Omental fat pad (tissue), 4 donors: ENCODE results near the gene RBMS3. TPM values are rescaled to one million over a fixed set of nuclear protein-coding genes. Genes with fewer than 3 reads are reported as not detected.
"Not testable (repeated sequence)": the region's sequence is repeated elsewhere in the genome, so short reads cannot be mapped to it uniquely, and the experiment has no call there.

Experiments
- ATAC-seq: fragments of 150-250 bp; one replicate; pipeline ENCODE4 v1.9.1; 2016; ENCODE audit warnings: mild to moderate bottlenecking, moderate library complexity; ENCODE audit not compliant: low FRiP score
- DNase-seq: peaks from one replicate; pipeline ENCODE4 v3.0.0-alpha.2; 2019; ENCODE audit warnings: low spot score
- total RNA-seq, 4 donors: library from RNA; depleted of rRNA; stranded (reverse); fragments of >200 nt; gene quantifications; one replicate each; pipeline ENCODE4 v1.1.0, GENCODE V29; 2016
- TF ChIP-seq, protein P1 (sequence below), 3 donors: fragments of 450-650 bp; IDR thresholded peaks; one replicate each; pipeline ENCODE4 v1.5.1; 2016 to 2017; ENCODE audit warnings: antibody characterized with exemption in 3 of 3, mild to moderate bottlenecking in 3 of 3, moderate library complexity in 2 of 3

The RBMS3 gene
- total RNA-seq, 4 donors from 2014 or later: 61.5 to 185 (median 120) TPM

DNA sequence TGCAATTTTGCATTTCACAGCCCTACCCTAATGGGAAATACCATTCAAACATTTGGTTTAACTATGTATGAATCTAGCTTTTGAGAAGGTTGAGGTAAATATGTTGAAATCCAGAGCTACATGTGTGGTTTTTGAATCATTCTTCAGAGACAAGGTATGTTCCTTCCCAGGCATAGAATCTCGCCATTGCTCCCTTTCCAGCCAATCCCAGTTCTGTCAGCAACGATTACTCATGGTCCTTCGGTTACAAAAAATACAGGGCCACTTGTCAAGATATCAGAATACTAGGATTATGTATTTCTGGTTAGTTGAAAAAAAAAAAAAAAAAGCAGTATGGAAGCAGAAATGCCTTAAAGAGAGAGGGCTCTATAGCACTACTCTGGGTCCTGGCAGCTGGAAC lies 182.4 kb downstream of the RBMS3 start:
- DNase-seq (no peak), ATAC-seq (no peak)
- TF ChIP-seq, protein P1, sequence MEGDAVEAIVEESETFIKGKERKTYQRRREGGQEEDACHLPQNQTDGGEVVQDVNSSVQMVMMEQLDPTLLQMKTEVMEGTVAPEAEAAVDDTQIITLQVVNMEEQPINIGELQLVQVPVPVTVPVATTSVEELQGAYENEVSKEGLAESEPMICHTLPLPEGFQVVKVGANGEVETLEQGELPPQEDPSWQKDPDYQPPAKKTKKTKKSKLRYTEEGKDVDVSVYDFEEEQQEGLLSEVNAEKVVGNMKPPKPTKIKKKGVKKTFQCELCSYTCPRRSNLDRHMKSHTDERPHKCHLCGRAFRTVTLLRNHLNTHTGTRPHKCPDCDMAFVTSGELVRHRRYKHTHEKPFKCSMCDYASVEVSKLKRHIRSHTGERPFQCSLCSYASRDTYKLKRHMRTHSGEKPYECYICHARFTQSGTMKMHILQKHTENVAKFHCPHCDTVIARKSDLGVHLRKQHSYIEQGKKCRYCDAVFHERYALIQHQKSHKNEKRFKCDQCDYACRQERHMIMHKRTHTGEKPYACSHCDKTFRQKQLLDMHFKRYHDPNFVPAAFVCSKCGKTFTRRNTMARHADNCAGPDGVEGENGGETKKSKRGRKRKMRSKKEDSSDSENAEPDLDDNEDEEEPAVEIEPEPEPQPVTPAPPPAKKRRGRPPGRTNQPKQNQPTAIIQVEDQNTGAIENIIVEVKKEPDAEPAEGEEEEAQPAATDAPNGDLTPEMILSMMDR (IDR thresholded peaks at IDR 0.05): no peak

DNA sequence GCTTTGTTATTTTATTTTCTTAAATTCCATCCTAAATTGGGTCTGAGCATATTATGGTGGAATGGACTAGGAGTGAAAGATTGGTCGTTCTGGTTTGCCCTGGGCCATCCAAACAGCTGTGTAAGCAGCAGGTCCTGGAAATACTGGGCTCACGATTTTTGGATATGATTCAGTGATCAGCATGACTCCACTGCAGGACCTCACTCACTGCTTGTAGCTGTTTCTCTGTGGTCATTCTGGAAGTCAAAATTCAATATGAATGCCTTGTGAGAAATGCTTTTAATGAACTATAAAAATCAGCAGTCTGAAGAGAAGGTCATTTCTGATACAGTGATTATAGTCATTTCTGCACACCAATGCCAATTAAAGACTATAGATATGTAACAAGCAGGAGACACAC lies 185.0 kb downstream of the RBMS3 start:
- TF ChIP-seq, protein P1 (IDR thresholded peaks at IDR 0.05): no peak
- ATAC-seq (no peak), DNase-seq (no peak)

DNA sequence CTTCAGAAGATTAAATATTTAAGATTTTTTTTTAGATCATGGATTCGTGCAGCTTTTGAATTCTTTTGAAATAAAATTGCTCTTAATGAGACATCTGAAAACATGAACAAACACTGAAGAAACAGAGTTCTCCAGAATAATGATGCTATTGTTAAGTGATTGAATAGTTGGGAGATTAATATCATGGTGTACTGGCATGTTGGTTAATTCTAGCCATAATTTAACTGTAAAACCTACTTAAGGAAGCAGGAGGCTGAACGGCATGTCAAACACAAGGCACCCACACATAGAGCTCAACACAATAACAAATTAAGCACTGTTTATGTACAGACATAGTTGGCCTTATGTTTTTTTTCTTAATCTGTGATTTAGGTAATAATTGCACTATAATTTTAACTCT lies 185.6 kb downstream of the RBMS3 start:
- TF ChIP-seq, protein P1 (IDR thresholded peaks at IDR 0.05): no peak
- ATAC-seq (no peak), DNase-seq (no peak)

DNA sequence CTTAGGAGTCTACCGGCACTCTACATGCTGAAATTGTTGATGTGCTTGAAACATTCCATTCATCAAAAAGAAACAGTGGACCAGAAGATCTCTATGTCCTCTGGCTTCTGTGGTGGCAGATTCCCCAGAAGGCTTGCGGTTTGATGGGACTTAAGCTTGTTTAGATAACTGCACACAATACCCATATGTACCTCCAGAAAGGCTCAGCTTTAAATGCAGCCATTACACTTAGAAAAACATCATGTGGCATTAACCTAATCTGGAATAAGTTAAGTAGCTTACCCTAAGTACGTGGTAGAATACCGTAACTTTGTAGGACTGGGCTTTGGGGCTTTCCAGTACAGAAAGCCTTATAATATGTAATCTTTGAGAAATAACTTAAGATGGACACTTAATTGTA lies 187.3 kb downstream of the RBMS3 start:
- ATAC-seq: no peak
- TF ChIP-seq, protein P1 (IDR thresholded peaks at IDR 0.05): no peak
- DNase-seq: no peak

DNA sequence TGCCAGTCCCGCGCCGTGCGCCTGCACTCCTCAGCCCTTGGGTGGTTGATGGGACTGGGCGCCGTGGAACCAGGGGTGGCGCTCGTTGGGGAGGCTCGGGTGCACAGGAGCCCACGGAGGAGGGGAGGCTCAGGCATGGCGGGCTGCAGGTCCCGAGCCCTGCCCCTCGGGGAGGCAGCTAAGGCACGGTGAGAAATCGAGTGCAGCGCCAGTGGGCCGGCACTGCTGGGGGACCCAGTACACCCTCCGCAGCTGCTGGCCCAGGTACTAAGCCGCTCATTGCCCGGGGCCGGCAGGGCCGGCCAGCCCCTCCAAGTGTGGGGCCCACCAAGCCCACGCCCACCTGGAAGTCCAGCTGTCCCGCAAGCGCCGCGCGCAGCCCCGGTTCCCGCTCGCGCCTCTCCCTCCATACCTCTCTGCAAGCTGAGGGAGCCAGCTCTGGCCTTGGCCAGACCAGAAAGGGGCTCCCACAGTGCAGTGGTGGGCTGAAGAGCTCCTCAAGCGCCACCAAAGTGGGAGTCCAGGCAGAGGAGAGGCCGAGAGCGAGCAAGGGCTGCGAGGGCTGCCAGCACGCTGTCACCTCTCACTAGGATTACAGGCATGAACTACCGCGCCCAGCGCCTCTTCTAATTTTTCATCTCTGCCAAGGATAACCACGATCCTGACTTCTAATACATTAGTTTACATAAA lies 192.8 kb downstream of the RBMS3 start:
- not testable (repeated sequence) for ATAC-seq, DNase-seq

DNA sequence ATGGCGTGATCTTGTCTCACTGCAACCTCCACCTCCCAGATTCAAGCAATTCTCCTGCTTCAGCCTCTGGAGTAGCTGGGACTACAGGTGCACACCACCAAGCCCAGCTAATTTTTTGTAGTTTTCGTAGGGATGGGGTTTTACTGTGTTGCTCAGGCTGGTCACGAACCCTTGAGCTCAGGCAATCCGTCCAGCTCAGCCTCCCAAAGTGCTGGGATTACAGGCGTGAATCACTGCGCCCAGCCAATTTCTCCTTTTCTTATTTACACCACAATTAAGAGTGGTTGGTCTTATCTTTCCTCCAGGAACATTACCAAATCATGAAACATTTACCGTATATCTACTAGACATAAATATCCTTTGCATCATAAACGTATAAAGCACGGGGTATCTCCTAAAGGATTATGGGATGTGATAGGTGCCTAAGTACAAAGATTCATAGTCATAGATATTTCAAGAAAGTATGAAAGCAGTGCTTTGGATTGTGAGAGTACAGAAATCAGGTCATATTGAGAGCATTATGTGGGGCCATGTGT lies 194.5 kb downstream of the RBMS3 start:
- no peak for ATAC-seq
- TF ChIP-seq, protein P1 (IDR thresholded peaks at IDR 0.05): no peak
- DNase-seq: no peak

DNA sequence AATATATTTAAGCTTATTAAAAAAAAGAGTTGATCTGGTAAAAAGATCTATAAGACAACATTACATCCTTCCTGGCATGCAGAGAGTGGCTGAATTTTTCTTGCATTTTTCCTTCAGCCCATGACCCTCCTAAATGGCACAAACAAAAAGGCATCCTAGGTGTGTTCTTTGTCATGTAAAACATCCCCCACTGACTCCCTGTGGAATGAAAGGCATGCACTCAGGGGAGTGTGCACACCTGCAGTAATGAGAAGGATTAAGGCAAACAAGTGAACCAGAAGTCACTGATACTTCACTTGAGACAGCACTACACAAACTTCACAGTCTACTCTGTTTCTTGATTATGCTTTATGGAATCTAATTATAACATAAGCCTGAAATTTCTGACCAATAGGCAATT lies 195.0 kb downstream of the RBMS3 start:
- TF ChIP-seq, protein P1 (IDR thresholded peaks at IDR 0.05): no peak
- no peak for DNase-seq
- ATAC-seq: no peak
